DMS153 (cell line): ENCODE results near the gene INO80D.
"Not testable (repeated sequence)": the region's sequence is repeated elsewhere in the genome, so short reads cannot be mapped to it uniquely, and the experiment has no call there.

Experiments used
- DNase-seq: peaks from one replicate; lab custom pipeline; 2025; lab: John Stamatoyannopoulos, UW

The INO80D gene

DNA sequence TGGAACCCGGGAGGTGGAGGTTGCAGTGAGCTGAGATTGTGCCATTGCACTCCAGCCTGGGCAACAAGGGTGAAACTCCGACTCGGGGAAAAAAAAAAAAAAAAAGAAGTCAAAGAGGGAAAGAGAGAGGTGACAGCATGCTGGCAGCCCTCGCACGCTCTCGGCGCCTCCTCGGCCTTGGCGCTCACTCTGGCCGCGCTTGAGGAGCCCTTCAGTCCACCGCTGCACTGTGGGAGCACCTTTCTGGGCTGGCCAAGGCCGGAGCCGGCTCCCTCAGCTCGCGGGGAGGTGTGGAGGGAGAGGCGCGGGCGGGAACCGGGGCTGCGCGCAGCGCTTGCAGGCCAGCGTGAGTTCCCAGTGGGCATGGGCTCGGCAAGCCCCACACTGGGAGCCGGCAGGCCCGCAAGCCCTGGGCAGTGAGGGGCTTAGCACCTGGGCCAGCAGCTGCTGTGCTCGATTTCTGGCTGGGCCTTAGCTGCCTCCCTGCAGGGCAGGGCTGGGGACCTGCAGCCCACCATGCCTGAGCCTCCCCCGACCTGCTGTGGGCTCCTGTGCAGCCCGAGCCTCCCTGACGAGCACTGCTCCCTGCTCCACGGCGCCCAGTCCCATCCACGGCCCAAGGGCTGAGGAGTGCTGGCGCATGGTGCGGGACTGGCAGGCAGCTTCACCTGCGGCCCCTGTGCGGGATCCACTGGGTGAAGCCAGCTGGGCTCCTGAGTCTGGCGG lies 108.9 kb downstream of the INO80D start:
- not testable (repeated sequence) for DNase-seq

- no peak for DNase-seq
Observed at GRCh38 chr2:205976120-205976814, 109.7 kb downstream of the INO80D start.

DNA sequence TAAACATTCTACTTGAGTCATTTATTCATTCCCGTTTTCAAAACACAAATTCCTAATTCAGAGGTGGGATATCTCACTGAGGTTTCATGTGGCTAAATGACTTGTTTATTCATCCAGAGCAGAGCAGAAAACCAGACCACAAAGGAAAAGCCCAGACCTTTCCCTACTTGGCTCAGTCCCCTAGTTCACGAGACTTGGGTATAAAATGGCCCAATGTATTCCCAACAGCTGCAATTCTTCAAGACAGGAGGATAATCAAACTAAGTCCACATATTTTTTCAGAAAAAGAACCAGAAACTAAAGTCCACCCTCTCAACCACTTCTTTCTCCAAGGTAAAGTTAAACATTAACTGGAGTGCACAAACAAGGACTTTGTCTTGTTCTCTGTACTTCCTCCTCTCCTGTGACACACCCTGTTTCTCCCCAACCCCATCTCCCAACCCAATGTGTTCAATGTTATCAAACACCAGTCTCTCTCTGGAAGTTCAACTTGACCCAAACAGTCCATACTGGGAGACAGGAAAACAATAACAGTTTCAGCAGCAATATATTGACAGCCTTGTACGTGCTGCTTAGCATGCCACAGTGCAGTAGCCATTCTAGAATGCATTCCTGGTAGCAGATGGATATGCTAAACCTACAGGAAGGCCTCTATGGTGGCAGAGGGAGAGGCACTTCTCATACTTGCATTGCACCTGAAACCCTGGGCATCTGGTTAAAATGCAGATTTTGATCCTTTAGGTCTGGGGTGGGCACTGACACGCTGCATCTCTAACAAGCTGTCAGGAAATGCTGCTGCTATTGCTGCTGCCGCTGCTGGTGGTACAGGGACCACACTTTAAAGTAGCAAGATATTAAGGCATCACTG lies 110.7 kb downstream of the INO80D start:
- no peak for DNase-seq

DNA sequence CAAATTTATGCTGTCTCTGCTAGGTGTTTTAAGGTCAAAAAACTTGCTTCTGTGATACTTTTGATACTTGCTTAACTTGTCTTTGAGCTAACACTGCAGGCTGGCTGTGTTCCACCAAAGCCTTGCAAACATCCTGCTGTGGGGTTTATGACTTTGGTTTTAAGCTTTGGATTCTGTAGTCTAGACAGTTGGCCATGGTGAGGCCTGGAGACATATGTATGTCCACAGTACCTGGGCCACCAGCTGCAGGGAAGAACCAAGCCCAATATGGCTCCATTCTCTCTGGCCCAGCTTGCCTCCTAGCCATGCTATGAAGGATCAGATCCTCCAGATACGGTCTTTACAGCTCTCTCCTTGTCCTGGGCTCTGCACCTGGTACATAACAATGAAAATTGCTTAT lies 113.9 kb downstream of the INO80D start:
- DNase-seq = no peak

DNA sequence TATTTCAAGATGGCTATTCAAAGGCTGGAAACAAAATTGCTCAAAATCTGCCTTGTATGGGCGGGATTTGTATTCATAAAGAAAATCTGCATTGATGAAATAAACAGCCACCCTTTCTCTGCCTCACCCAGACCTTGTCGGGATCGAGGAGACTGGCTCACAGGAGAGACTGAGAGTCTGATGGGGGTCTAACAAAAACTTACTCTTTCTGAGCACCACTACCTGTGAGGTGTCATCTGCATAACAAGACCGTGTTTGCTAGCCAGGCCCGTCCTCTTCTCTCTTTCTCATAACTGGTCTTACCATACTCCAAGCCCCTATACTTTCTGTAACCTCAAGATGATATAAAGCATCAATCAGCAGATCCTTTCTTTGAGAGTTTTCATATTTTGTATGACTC lies 115.6 kb downstream of the INO80D start:
- DNase-seq = no peak

GRCh38 chr2:205969584-205969983 lies 116.4 kb downstream of the INO80D start:
- no peak for DNase-seq

DNA sequence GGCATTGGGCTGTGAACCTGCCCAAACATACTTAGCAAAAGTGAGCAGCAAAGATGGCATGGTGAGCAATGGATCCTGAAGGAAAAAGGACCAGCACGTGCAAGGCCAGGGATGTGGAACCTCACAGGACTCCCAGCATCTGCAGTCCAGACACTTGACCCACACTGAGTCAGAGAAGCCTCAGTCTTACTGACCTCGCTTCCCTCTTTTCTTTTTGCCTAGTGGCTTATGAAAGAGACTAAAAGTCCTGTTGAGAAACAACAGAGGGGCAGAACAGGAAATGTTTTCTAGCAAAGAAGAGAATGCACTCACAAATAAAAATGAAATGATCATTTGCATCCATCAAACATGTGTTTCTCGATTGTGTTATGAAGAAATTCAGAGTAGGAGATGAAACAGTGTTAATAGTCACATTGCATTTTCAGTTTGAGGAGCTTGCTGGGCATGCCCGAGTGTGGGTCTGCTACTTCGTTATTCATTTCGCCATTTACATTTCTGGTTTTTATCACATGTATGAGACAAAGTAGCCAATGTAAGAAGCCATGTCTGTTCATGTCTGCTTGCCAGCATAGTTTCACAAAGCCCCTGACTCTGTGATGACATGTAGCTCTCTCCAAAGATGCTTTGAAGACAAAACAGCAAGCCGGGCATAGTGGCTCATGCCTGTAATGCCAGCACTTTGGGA lies 118.4 kb downstream of the INO80D start:
- no peak for DNase-seq

- no peak for DNase-seq
Observed at GRCh38 chr2:205965707-205966106, 120.3 kb downstream of the INO80D start.

DNA sequence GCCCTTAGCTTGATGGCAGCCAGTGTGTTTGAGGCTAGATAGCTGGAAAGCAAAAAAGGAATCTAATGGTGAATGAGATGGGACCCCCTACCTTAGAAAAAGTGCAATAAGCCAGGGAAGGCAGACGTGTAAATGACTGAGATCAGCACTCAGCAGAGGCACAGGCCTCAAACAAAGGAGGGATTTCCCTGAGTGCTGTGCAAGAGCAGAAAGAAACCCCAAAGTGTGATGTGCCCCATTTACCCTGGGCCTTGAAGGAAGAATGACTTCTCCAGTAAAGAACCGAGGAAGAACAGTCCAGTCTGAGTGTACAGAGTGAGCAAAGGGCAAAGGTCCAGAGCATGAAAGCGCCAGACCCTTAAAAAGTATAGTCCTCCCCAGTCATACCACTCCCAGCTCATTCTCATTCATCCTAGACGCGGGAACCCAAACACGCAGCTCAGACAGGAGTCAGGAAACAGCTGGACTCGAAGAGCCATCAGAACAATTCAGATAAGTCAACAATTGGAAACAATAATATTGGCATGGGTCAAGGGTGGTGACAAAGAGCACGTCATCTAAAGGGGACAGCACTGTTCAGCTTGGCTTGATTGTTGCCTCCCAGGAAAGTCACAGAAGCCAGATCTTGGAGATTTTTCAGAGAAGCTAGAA lies 121.7 kb downstream of the INO80D start:
- no peak for DNase-seq

- no peak for DNase-seq
Observed at GRCh38 chr2:205959521-205959920, 126.5 kb downstream of the INO80D start.

DNA sequence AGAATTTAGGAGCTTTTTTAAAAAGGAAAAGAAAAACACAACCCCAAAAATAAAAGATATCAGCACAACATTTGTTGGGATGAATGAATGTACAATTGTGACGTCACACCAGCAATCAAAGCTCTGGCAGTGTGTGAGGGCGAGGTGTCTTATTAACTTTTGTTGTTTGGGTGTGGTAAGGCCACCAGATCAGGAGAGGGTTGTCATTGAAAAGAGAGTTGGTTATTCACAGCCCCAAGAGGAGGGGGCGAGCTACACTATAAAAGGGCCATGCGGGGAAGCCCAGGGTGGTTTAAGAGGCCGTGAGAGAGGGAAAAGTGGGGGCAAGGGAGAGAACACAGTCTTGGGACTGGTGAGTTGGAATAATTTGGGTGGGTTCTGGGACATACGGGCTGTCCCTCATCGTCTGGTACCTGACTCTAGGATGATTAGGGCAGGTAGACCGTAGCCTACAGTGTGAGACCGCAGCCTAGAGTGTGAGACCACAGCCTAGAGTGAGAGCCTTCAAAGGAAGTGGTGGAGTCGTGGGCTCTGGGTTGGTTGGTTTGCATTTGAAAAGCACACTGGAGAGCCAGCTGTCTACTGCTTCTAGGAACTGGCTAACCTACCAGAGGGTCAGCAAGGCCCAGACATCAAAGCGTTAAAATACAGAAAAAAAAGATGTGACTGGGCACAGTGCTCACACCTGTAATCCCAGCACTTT lies 128.4 kb downstream of the INO80D start:
- no peak for DNase-seq

GRCh38 chr2:205954707-205955106 lies 131.3 kb downstream of the INO80D start:
- DNase-seq = no peak

GRCh38 chr2:205952282-205952681 lies 133.7 kb downstream of the INO80D start:
- DNase-seq = no peak

- DNase-seq = no peak
Observed at GRCh38 chr2:205948883-205949282, 137.1 kb downstream of the INO80D start.

DNA sequence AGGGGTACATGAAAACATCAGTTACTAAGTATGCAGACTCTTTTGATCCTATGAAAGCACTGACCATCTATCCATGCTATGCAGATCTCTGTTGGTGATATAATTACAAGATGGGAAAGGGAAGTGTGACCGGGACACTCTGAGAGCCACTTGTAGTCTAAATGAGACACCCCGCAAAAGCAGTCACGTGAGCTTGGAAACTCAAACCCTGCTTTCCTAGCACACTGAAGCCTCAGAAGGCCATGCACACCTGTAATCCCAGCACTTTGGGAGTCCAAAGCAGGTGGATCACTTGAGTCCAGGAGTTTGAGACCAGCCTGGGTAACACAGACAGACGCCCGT lies 137.5 kb downstream of the INO80D start:
- DNase-seq = no peak

DNA sequence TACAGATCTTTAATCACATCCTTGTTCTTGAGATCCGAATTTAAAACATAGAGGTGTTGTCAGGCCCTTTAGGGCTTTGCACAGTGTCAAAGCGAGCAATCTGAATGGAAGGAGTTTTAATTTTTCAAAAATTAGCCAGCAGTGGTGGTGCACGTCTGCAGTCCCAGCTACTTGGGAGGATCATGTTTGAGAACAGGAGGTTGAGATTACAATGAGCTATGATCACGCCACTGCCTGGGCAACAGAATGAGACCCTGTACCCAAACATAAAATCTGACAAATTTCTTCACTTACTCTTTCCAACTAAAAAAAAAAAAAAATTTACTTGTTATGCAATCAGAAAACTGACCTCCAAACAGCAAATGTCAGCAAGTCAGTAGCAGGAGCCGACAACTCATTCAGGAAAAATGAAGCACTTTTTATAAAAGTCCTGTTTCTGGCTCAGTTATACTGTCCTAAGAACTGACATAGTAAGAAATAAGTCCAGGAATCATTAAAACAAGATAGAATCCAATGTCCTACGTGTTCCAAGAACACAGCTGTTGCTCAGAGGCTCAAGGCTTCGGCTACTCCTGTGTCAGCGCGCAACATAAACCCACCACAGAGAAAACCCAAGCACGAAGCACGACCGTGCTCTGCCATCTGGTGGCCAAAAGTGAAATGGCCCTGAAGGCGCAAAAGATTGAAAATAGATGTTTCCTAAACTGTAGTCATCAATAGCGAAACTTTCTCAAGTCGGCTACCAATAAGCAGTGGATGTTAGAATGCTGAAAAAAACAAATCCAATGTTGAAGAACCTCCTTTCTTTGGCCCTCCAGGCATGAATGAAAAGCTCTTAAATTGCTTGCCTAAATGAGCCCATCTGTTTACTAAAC lies 138.1 kb downstream of the INO80D start:
- DNase-seq = peak; percentile 19

- DNase-seq = no peak
Observed at GRCh38 chr2:205946226-205946625, 139.7 kb downstream of the INO80D start.
